Superior temporal gyrus (tissue), 1 donor: ENCODE results near the gene IL34.
"Not testable (repeated sequence)": the region's sequence is repeated elsewhere in the genome, so short reads cannot be mapped to it uniquely, and the experiment has no call there.

Experiments
- DNase-seq: peaks from one replicate; pipeline ENCODE4 v3.0.0-alpha.2; 2016; ENCODE audit errors: extremely low spot score

IL34 gene

GRCh38 chr16:70656712-70657263 is 10.4 kb downstream of the IL34 start:
- DNase-seq = no peak

- DNase-seq = no peak
Measured at GRCh38 chr16:70657956-70658355, 11.6 kb downstream of the IL34 start.

- no peak for DNase-seq
Measured at GRCh38 chr16:70658921-70659320, 12.6 kb downstream of the IL34 start.

GRCh38 chr16:70659546-70659945 is 13.2 kb downstream of the IL34 start:
- no peak for DNase-seq

GRCh38 chr16:70659953-70660671 is 13.8 kb downstream of the IL34 start:
- DNase-seq = no peak

GRCh38 chr16:70660672-70661350 is 14.5 kb downstream of the IL34 start:
- no peak for DNase-seq

GRCh38 chr16:70661534-70661917 is 15.2 kb downstream of the IL34 start:
- no peak for DNase-seq

DNA sequence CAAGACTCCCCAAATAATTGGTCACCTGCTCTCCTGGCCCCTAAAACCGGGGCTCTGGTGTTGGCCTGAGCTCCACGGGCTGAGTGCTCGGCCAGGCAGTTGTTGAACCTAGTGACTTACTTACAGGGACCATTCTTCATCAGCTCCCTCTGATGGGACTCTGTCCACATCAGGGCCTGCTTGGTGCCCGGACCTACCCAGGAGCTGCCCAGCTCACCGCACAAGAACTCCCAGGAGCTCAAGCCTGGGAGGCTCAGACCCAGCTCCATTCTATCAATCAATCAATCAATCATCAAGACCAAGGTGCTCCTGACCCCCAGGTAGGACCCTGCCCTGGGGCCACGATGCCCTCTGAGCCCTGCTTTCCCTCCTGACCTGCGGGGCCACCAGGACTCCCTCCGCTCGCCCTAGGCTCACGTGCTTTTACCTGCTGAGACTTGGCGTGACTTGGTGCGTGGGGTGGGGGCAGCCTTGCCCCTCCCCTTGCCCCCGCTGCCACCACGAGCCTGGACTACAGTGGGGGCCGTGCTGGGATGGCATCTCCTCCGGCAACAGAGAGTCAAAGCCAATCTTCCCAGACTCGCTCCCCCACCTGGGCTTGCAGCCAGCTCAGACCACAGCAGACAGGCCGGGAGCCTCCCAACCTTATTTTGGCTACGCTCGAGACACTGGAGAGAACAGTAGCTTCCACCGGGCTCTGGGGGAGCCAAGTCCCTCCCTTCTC is 15.7 kb downstream of the IL34 start:
- no peak for DNase-seq

DNA sequence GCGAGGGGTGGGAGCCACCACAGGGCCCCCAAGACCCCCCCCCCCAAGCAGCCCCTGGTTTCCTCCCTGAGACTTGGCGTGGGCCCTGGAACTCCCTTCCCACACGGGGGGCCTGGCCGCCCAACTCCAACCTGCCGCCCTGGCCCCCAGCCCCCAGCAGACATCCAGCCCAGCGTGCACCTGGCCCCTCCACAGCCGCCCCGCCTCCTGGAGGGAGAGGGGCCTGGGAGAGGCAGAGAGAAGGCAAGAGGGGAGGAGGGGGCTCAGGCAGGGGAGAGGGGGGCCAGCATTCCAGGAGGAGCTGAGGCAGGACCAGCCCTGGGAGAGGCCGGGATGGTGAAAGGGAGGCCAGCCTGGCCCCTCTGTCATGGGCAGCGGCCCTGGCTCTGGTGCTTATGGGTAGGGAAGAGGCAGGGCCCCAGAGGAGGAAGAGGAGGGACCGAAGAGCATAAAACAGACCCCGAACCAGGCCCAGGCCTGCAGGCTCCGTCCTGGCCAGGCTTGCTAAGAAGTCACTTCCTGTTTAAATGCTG is 16.7 kb downstream of the IL34 start:
- DNase-seq = no peak

- DNase-seq = no peak
Measured at GRCh38 chr16:70663524-70664324, 17.4 kb downstream of the IL34 start.

DNA sequence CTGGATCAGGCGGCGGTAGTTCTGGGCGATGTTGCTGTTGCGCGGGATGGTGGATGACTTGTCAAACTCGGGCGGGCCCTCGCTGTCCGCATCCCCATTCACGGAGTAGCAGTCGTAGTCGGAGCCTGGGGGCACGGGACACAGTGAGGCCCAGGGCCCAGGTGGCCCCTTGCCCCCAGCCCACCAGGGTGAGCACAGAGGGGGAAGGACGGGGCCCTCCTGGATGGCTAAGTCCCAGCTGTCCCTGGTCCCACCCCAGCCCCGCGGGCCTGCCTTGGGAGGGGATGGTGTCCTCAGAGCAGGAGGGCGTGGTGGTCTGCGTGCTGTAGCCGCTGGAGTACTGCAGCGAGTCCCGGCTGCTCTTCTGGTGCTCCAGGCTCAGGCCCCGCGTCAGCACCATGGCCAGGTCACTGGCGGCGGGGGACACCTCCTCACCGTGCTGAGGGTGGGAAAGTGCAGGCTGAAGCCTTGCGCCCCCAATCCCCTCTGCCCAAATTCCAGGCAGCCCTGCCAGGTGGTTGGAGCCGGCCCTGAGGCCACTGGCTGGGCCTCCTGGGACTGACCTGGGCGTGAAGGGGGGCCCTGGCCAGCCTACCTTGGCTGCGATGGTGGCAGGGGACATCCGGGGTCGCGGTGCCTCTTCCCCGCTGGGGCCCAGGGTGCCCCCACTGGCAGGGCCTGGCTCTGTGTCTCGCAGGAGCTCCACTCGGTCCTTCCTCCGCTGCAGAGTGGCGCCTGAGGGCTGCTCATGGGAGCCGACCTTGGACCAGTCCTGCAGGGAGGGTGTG is 18.2 kb downstream of the IL34 start:
- DNase-seq = no peak

DNA sequence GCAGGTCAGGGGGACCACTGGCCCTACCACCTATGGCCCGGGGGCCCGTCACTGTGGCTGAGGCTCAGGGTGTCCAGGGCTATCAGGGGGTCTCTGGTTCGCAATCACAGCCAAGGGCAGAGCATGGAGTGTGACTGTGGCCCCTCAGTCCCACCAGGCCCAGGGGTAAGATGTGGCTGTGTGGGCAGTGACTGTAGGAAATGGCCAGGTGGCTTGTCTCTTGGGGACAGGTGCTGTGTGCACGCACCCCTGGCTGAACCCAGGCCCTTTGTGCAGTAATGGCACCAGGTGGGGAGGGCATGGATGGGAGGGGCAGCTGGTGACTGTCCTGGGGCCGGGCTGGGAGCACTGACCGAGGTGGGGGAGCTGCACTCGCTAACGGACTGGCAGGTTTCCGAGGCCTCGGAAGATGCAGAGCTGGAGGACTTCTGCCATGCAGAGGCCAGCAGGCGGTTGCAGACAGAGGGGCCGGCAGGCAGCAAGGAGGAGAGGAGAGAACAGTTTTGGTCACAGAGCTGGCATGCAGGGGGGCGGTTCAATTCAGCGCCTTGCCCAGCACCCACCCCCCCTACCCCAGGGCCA is 18.8 kb downstream of the IL34 start:
- DNase-seq = no peak

- DNase-seq = no peak
Measured at GRCh38 chr16:70665806-70666735, 19.7 kb downstream of the IL34 start.

- DNase-seq = no peak
Measured at GRCh38 chr16:70670175-70670574, 23.8 kb downstream of the IL34 start.

- DNase-seq = not testable (repeated sequence)
Measured at GRCh38 chr16:70670938-70671337, 24.6 kb downstream of the IL34 start.

- no peak for DNase-seq
Measured at GRCh38 chr16:70674221-70675014, 28.1 kb downstream of the IL34 start.

- DNase-seq = no peak
Measured at GRCh38 chr16:70675851-70676513, 29.6 kb downstream of the IL34 start.
